Activated CD4-positive, alpha-beta T cell treated with anti-CD3 and anti-CD28 coated beads for 1 hour (primary cell): Measurements from ENCODE around the gene PRAME.
"Not testable (repeated sequence)": the region's sequence is repeated elsewhere in the genome, so short reads cannot be mapped to it uniquely, and the experiment has no call there.

Experiments
- DNase-seq: peaks from one replicate; pipeline ENCODE4 v3.0.0-alpha.2; 2020

The PRAME gene

GRCh38 chr22:22550789-22551434 is 8.2 kb downstream of the PRAME start:
- DNase-seq, result no peak

- DNase-seq, result no peak
Measured at GRCh38 chr22:22548910-22549309, 10.2 kb downstream of the PRAME start.

GRCh38 chr22:22548317-22548716 is 10.7 kb downstream of the PRAME start:
- no peak for DNase-seq

DNA sequence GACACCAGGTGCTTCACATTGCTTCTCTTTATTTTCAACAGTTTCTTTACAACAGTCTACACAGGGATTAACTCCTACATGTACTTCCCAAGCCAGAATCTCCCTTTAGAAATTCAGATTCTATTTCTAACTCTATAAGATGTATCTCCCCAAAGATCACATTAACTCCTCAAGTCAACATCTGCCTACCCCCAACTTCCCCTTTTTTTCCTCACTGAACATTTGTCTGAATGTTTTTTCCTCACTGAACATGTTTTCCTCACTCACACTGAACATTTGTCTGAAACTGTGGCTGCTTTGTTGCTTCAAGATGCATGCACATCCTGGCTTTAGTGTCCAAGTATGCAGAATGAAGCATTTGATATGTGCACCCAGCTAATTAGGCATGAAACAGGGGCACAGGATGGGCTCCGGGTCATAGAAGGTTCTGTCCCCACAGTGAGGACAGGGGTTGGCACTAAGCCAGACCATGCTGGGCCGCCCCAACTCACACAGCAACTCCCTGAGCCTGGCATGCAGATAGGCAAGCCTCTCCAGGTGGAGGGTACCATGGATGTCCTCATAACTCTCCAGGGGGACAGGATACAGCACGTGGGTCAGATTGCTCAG is 11.3 kb downstream of the PRAME start:
- DNase-seq, result no peak

GRCh38 chr22:22547226-22547625 is 11.8 kb downstream of the PRAME start:
- DNase-seq, result no peak

DNA sequence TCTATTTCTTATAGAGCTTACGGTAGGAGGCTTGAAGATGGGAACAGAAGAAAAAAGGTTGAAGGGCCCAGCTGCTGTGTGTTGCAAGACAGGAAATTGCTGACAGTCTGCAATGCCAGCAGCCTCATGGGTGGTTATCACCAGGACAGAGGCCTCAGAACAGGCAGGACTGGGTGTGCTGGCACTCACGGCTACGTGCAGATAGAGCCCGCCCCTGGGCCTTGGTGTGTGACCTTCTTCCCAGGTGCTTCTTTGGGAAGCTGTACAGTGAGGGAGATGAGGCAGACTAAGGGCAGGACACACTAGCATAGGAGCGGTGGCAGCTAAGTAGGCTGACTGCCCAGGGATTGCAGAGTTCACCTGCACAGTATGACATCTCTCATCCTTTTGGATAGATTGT is 12.6 kb downstream of the PRAME start:
- no peak for DNase-seq

DNA sequence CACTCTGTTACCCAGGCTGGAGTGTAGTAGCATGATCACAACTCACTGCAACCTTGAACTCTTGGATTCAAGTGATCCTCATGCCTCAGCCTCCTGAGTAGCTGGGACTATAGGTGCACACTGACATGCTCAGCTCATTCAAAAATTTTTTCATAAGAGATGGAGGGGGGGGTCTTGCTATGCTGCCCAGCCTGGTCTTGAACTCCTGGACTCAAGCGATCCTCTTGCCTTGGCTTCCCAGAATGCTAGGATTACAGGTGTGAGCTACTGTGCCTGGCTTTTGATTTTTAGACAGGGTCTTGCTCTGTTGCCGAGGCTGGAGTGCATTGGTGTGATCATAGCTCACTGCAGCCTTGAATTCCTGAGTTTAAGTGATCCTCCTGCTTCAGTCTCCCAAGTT is 14.0 kb downstream of the PRAME start:
- no peak for DNase-seq

DNA sequence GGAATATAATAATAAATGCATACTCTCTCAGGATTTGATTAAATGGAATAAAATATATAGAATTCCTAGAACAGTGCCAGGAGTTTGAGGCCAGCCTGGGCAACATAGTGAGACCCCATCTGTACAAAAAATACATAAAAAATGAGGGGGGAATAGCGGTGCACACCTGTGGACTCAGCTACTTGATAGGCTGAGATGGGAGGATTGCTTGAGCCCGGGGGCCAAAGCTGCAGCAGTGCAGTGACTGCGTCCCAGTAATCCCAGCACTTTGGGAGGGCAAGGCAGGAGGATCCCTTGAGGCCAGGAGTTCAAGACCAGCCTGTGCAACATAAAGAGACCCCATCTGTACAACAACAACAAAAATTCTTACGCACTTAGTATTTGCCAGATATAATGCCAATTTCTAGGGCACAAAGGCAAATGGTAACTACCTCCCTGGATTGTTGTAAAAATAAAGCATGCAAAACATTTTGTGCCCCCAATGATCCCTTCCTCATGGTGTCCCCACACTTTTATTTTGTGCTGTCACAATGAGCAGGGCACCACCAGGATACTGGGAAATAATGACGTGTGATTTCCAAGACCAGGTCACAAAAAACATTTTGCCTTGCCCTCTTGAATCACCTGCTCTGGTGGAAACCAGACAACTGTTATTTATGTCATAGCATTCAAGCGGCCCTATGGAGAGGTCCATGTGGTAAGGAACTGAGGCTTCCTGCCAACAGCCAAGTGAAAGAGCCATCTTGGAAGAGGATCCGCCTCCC is 20.7 kb downstream of the PRAME start:
- DNase-seq, result no peak

- no peak for DNase-seq
Measured at GRCh38 chr22:22536916-22537315, 22.1 kb downstream of the PRAME start.

DNA sequence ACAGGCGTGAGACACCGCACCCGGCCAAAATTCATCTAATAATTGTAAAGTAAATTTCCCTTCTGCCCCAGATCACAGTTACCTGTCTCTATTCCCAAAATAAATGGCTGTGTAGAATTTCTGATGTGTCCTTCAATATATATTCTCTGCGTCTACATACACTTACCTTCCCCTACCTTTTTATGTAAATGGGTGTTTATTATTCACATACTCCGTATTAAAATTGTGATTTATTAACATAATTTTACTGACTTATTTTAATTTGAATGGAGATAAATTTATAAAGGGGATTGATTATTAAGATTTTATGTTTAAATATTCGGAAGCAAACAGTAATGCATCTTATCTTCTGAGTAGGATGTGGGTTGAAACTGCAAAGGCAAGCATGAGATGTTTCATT is 22.6 kb downstream of the PRAME start:
- DNase-seq, result no peak

GRCh38 chr22:22535662-22536061 is 23.4 kb downstream of the PRAME start:
- no peak for DNase-seq

DNA sequence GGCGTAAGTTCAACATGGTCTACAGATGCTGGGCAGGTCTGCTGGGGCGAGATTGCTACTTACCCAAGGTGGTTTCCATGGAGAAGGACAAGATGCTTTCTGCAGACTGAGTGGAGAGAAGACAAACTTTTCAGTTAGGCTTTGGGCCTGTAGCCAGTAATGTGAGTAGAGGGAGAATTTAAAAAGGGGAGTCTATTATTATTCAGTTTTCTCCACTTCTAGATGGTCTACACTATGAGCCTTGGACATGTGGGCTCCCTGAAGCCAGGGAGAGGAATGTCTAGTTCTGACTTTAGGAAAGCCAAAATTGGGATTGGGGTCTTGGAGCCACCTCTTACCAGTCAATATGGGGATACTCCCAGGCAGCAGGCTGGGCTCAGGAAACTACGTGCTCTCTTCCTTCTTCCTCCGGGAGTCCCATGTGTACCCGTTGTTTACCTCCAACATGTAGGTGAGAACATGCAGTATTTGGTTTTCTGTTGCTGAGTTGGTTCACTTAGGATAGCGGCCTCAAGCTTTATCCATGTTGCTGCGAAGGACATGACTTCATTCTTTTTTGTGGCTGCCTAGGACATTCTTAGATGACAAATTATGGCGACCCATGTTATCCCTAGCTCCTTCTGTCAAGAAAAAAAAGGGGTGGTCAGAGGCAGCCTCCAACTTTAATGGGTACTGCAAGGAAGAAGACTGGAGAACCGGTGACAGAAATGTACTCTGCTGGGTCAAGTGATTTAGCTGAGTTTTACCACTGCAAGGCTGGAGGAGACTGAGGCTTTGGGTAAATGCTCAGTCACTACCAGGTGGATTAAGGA is 24.3 kb downstream of the PRAME start:
- no peak for DNase-seq

DNA sequence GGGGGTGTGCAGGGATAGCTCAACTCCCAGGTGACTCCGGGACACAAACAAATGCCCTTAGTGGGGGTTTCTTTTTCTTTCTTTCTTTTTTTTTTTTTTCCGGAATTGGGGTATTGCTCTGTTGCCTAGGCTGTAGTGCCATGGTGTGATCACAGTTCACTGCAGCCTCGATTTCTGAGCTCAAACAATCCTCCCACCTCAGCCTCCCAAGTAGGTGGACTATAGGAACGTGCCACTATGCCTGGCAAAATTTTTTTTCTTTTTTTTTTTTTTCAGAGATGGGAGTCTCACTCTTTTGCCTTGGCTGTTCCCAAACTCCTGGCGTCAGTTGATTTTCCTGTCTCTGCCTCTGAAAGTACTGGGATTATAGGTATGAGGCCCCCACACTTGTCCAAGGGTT is 25.2 kb downstream of the PRAME start:
- no peak for DNase-seq

DNA sequence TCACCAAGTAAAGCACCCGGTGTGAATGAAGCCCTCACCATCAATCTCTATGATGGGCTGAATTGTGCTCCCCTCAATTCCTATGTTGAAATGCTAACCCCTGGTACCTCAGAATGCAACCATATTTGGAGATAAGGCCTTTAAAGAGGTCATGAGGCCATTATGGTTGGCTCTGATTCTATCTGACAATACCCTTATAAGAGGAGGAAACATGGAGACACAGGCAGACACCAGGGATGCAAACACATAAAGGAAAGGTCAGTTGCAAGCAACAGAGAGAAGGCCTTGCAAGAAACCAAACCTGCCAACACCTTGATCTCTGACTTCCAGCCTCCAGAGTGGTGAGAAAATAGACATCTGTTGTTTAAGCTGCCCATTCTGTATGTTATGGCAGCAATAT is 25.6 kb downstream of the PRAME start:
- DNase-seq, result no peak

- not testable (repeated sequence) for DNase-seq
Measured at GRCh38 chr22:22532547-22533071, 26.5 kb downstream of the PRAME start.

GRCh38 chr22:22531770-22532546 is 27.1 kb downstream of the PRAME start:
- no peak for DNase-seq

GRCh38 chr22:22528780-22529179 is 30.3 kb downstream of the PRAME start:
- DNase-seq, result no peak

DNA sequence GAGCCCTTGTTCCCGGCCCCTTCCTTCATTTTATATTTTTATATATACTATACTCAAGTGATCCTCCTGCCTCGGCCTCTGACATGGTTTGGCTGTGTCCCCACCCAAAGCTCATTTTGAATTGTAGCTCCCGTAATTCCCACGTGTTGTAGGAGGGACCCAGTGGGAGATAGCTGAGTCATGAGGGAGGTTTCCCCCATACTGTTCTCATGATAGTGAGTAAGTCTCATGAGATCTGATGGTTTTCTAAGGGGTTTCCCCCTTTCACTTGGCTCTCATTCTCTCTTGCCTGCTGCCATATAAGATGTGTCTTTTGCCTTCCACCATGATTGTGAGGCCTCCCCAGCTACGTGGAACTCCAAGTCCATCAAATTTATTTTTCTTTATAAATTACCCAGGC is 31.8 kb downstream of the PRAME start:
- DNase-seq, result no peak

- no peak for DNase-seq
Measured at GRCh38 chr22:22526125-22526912, 32.7 kb downstream of the PRAME start.

GRCh38 chr22:22523494-22523893 is 35.6 kb downstream of the PRAME start:
- no peak for DNase-seq

GRCh38 chr22:22521631-22522030 is 37.4 kb downstream of the PRAME start:
- DNase-seq, result no peak
